CD14-positive monocyte (primary cell): ENCODE measurements around the gene INO80B. TPM values are rescaled to one million over a fixed set of nuclear protein-coding genes. Genes with fewer than 3 reads are reported as not detected.

Source experiments
- DNase-seq, 3 donors: peaks; one replicate each; pipeline ENCODE4 v3.0.0-alpha.2; 2011 to 2022
- H2AFZ ChIP-seq: 2 replicates; pipeline ENCODE4 v1.6.0; 2012; ENCODE audit warnings: mild to moderate bottlenecking, low read depth, low read length, inconsistent platforms; ENCODE audit not compliant: insufficient read depth, poor library complexity, severe bottlenecking
- H3K27ac ChIP-seq, 2 donors: 1 replicate in 1 of 2; 2 replicates in 1 of 2; pipeline ENCODE4 v1.5.1; 2012 to 2013; ENCODE audit warnings: low read length in 2 of 2, control low read depth in 1 of 2, inconsistent platforms in 1 of 2, low read depth in 1 of 2, mild to moderate bottlenecking in 1 of 2
- H3K27me3 ChIP-seq, 2 donors: one replicate each; pipeline versions ENCODE4 v1.6.0 to v1.6.1; 2011 to 2013; ENCODE audit warnings: low read length in 2 of 2; ENCODE audit not compliant: control insufficient read depth in 2 of 2, insufficient read depth in 2 of 2
- H3K36me3 ChIP-seq, 2 donors: replicated peaks in 1 of 2; 1 replicate in 1 of 2; 2 replicates in 1 of 2; pipeline versions ENCODE4 v1.5.1 to v1.6.1; 2012 to 2013; ENCODE audit warnings: low read length in 2 of 2, control low read depth in 1 of 2, inconsistent platforms in 1 of 2, mild to moderate bottlenecking in 1 of 2; ENCODE audit not compliant: insufficient read depth in 2 of 2, control insufficient read depth in 1 of 2
- H3K4me1 ChIP-seq, 2 donors: 1 replicate in 1 of 2; 2 replicates in 1 of 2; pipeline versions ENCODE4 v1.5.1 to v1.6.1; 2012 to 2013; ENCODE audit warnings: low read length in 2 of 2, control low read depth in 1 of 2, inconsistent platforms in 1 of 2, mild to moderate bottlenecking in 1 of 2, moderate library complexity in 1 of 2; ENCODE audit not compliant: insufficient read depth in 2 of 2, control insufficient read depth in 1 of 2
- H3K4me2 ChIP-seq: replicated peaks from 2 replicates; pipeline ENCODE3; 2012; ENCODE audit warnings: low read length, moderate library complexity, mild to moderate bottlenecking; ENCODE audit not compliant: poor library complexity, severe bottlenecking; ENCODE audit errors: extremely low read depth
- H3K4me3 ChIP-seq, 3 experiments: fragments of 200-600 bp in 1 of 3; sonication (generic) in 1 of 3; replicated peaks in 1 of 3; 1 replicate in 2 of 3; 2 replicates in 1 of 3; pipeline ENCODE4 v1.5.1; 2011 to 2013; ENCODE audit warnings: low read length in 3 of 3, mild to moderate bottlenecking in 3 of 3, control low read depth in 2 of 3, low read depth in 2 of 3, inconsistent platforms in 1 of 3, moderate library complexity in 1 of 3
- H3K79me2 ChIP-seq: 2 replicates; pipeline ENCODE4 v1.6.0; 2012; ENCODE audit warnings: mild to moderate bottlenecking, control low read depth, inconsistent platforms, low read length, moderate library complexity; ENCODE audit not compliant: insufficient read depth
- H3K9ac ChIP-seq: 2 replicates; pipeline ENCODE4 v1.6.0; 2017; ENCODE audit warnings: low read length, mild to moderate bottlenecking; ENCODE audit not compliant: insufficient read depth, poor library complexity, severe bottlenecking
- H3K9me3 ChIP-seq, 2 donors: replicated peaks in 1 of 2; 1 replicate in 1 of 2; 2 replicates in 1 of 2; pipeline versions ENCODE4 v1.5.1 to v1.6.1; 2012 to 2013; ENCODE audit warnings: low read length in 2 of 2, control low read depth in 1 of 2; ENCODE audit not compliant: control insufficient read depth in 1 of 2, insufficient read depth in 1 of 2
- H4K20me1 ChIP-seq: 2 replicates; pipeline ENCODE4 v1.6.0; 2012; ENCODE audit warnings: mild to moderate bottlenecking, low read length, control low read depth, moderate library complexity; ENCODE audit not compliant: insufficient read depth
- H3K27ac Mint-ChIP-seq, 7 donors: one replicate each; pipeline ENCODE4 v1.8.0; 2020; ENCODE audit warnings: mild to moderate bottlenecking in 7 of 7, mixed read lengths in 7 of 7, moderate library complexity in 6 of 7, inconsistent platforms in 2 of 7
- H3K27me3 Mint-ChIP-seq, 3 donors: one replicate each; pipeline ENCODE4 v1.8.0; 2021 to 2022; ENCODE audit warnings: low read depth in 3 of 3, mild to moderate bottlenecking in 3 of 3, mixed read lengths in 3 of 3, moderate library complexity in 3 of 3, inconsistent platforms in 1 of 3
- H3K36me3 Mint-ChIP-seq, 2 donors: one replicate each; pipeline ENCODE4 v1.8.0; 2020; ENCODE audit warnings: mixed read lengths in 2 of 2, inconsistent platforms in 1 of 2, mild to moderate bottlenecking in 1 of 2
- H3K4me1 Mint-ChIP-seq: one replicate; pipeline ENCODE4 v1.8.0; 2020; ENCODE audit warnings: mild to moderate bottlenecking, mixed read lengths
- H3K4me3 Mint-ChIP-seq, 2 donors: one replicate each; pipeline ENCODE4 v1.8.0; 2020; ENCODE audit warnings: mild to moderate bottlenecking in 2 of 2, mixed read lengths in 2 of 2, moderate library complexity in 1 of 2
- H3K9me3 Mint-ChIP-seq, 7 donors: one replicate each; pipeline ENCODE4 v1.8.0; 2020 to 2022; ENCODE audit warnings: mixed read lengths in 7 of 7, mild to moderate bottlenecking in 6 of 7, moderate library complexity in 6 of 7, inconsistent platforms in 2 of 7
- WGBS: methylation state at CpG from one replicate; pipeline ENCODE4 v1.1.5; 2013; ENCODE audit warnings: missing lambda C conversion rate; ENCODE audit not compliant: insufficient coverage; 5-methylcytosine and 5-hydroxymethylcytosine counted together
- intact Hi-C, 2 donors: fragments of 100-400 bp; cut with micrococcal nuclease; formaldehyde crosslinking; loops; one replicate each; pipeline versions ENCODE4 v1.15.0 to v1.15.1; 2023
- polyA plus RNA-seq, 3 donors: library from polyadenylated mRNA; depleted of rRNA in 1 of 3; unstranded in 2 of 3; stranded (reverse) in 1 of 3; fragments of 300-500 nt in 2 of 3; fragments of >200 nt in 1 of 3; fragmentation: Illumina TruSeq in 2 of 3; gene quantifications; 1 replicate in 2 of 3; 2 replicates in 1 of 3; pipeline ENCODE4 v1.2.3, GENCODE V29; 2012 to 2021
- TF ChIP-seq, protein P1 (sequence below): fragments of 200-600 bp; IDR thresholded peaks from one replicate; pipeline ENCODE4 v1.8.0; 2022; ENCODE audit warnings: antibody characterized with exemption, mild to moderate bottlenecking

Gene INO80B
- polyA plus RNA-seq, 3 donors: 4.8 to 48.7 (median 4.8) TPM

DNA sequence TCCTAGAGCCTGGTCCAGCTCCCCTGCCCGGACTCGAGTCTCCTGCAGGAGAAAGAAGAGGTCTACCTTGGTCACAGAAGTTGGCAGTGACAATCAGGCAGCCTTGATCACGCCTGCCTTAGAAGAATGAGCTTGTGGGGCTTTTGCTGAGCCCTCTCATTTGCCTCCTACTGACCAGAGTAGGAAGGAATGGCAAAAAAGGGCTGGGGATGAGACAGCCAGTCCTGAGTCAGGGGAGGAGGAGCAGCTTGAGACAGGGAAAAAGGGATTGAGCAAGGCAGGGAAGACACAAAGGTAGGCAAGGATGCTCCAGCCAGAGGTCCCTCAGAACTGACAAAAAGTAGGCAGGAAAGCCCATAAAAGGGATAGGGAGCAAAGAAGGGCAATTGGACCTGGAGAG, 27.3 kb upstream of the INO80B start:
- H3K9ac ChIP-seq: no peak overlapping the region
- no peak overlapping the region for H3K27ac ChIP-seq
- Mint-ChIP-seq H3K4me1 (peaks cover 2% of the 10 kb centered on the region), H3K27ac (peak overlapping the region in 1 of 7 donors; percentile 17), H3K36me3 (peaks cover 0 to 3% of the 10 kb centered on the region in 2 donors), H3K9me3 (no peaks in the 10 kb centered on the region), H3K4me3 (no peak overlapping the region), H3K27me3 (peaks cover 0 to 8% (median 2%) of the 10 kb centered on the region in 3 donors)
- H3K9me3 ChIP-seq: no peaks in the 10 kb centered on the region
- H3K79me2 ChIP-seq: no peaks in the 10 kb centered on the region
- no peak overlapping the region for H3K4me2 ChIP-seq
- DNase-seq: no peak
- intact Hi-C loops: no loop called here
- H2AFZ ChIP-seq: no peak overlapping the region
- WGBS: 100% methylated on average over 1 of the region's 3 CpGs
- no peaks in the 10 kb centered on the region for H3K36me3 ChIP-seq
- TF ChIP-seq, protein P1, sequence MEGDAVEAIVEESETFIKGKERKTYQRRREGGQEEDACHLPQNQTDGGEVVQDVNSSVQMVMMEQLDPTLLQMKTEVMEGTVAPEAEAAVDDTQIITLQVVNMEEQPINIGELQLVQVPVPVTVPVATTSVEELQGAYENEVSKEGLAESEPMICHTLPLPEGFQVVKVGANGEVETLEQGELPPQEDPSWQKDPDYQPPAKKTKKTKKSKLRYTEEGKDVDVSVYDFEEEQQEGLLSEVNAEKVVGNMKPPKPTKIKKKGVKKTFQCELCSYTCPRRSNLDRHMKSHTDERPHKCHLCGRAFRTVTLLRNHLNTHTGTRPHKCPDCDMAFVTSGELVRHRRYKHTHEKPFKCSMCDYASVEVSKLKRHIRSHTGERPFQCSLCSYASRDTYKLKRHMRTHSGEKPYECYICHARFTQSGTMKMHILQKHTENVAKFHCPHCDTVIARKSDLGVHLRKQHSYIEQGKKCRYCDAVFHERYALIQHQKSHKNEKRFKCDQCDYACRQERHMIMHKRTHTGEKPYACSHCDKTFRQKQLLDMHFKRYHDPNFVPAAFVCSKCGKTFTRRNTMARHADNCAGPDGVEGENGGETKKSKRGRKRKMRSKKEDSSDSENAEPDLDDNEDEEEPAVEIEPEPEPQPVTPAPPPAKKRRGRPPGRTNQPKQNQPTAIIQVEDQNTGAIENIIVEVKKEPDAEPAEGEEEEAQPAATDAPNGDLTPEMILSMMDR: no peak
- H3K4me3 ChIP-seq: no peak overlapping the region
- no peaks in the 10 kb centered on the region for H3K27me3 ChIP-seq
- H4K20me1 ChIP-seq: no peaks in the 10 kb centered on the region
- H3K4me1 ChIP-seq: no peaks in the 10 kb centered on the region

DNA sequence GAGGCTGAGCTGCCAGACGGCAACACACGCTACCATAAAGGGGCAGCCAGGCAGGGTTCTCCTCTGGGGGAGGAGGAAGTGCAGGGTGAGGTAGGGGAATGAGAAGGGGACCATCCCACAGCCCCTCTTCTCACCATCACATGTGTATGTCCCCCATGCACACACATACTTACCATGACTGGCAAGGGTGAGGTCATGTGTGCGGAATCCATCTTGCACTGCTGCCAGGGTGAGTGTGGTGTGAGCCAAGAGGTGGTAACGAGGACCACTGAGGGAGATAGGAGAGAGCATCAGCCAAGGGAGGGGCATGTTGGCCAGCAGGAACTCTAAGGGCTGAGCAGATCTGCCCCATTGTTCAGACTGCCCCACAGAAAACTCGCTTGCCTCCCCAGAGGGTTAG, 26.2 kb upstream of the INO80B start:
- no peak overlapping the region for H3K4me3 Mint-ChIP-seq
- Histone ChIP-seq H3K4me1 (no peaks in the 10 kb centered on the region), H2AFZ (no peak overlapping the region), H3K4me2 (no peak overlapping the region), H3K79me2 (no peaks in the 10 kb centered on the region), H3K36me3 (no peaks in the 10 kb centered on the region), H3K9me3 (no peaks in the 10 kb centered on the region), H3K27ac (no peak overlapping the region), H3K9ac (no peak overlapping the region), H3K27me3 (no peaks in the 10 kb centered on the region), H3K4me3 (no peak overlapping the region), H4K20me1 (no peaks in the 10 kb centered on the region)
- H3K27me3 Mint-ChIP-seq: peaks cover 0 to 6% (median 2%) of the 10 kb centered on the region in 3 donors
- no peaks in the 10 kb centered on the region for H3K9me3 Mint-ChIP-seq
- H3K4me1 Mint-ChIP-seq: no peaks in the 10 kb centered on the region
- peak overlapping the region in 1 of 7 donors; percentile 32 for H3K27ac Mint-ChIP-seq
- H3K36me3 Mint-ChIP-seq: peaks cover 0 to 3% of the 10 kb centered on the region in 2 donors
- WGBS: 100% methylated on average over 2 of the region's 5 CpGs
- intact Hi-C loops: no loop called here
- no peak for DNase-seq
- TF ChIP-seq, protein P1: no peak
